Kidney epithelial cell (primary cell): ENCODE results near the gene SCO2. TPM values are rescaled to one million over a fixed set of nuclear protein-coding genes. Genes with fewer than 3 reads are reported as not detected.

ENCODE experiments used
- DNase-seq: peaks from one replicate; pipeline ENCODE4 v3.0.0-alpha.2; 2010; ENCODE audit warnings: low read depth
- H3K27me3 ChIP-seq: 2 replicates; pipeline ENCODE4 v1.6.0; 2011; ENCODE audit warnings: low read length; ENCODE audit not compliant: control insufficient read depth, insufficient read depth
- H3K36me3 ChIP-seq: 2 replicates; pipeline ENCODE4 v1.5.1; 2011; ENCODE audit warnings: low read length; ENCODE audit not compliant: control insufficient read depth, insufficient read depth
- H3K4me3 ChIP-seq: 2 replicates; pipeline ENCODE4 v1.5.1; 2011; ENCODE audit warnings: low read depth, mild to moderate bottlenecking, control low read depth, low read length
- CTCF ChIP-seq: IDR thresholded peaks from 2 replicates; pipeline ENCODE4 v1.5.1; 2011; ENCODE audit warnings: mild to moderate bottlenecking, moderate library complexity, low read length, control low read depth, inconsistent platforms; ENCODE audit not compliant: insufficient read depth, poor library complexity, severe bottlenecking
- total RNA-seq: library from RNA; depleted of rRNA; stranded (reverse); fragments of >200 nt; gene quantifications from 2 replicates; pipeline ENCODE4 v1.2.3, GENCODE V29; 2015

Gene SCO2
- total RNA-seq, 1 donor from 2014 or later: 5.7 TPM

GRCh38 chr22:50553310-50553709, 27.9 kb upstream of the SCO2 start:
- Histone ChIP-seq H3K36me3 (no peaks in the 10 kb centered on the region), H3K27me3 (peaks cover 29% of the 10 kb centered on the region), H3K4me3 (no peak overlapping the region)
- TF ChIP-seq CTCF: no peak
- DNase-seq: no peak

- TF ChIP-seq CTCF: no peak
- no peak for DNase-seq
- H3K27me3 ChIP-seq: peaks cover 47% of the 10 kb centered on the region
- H3K4me3 ChIP-seq: no peak overlapping the region
- no peaks in the 10 kb centered on the region for H3K36me3 ChIP-seq
Measured at GRCh38 chr22:50551160-50551752, 25.9 kb upstream of the SCO2 start.

DNA sequence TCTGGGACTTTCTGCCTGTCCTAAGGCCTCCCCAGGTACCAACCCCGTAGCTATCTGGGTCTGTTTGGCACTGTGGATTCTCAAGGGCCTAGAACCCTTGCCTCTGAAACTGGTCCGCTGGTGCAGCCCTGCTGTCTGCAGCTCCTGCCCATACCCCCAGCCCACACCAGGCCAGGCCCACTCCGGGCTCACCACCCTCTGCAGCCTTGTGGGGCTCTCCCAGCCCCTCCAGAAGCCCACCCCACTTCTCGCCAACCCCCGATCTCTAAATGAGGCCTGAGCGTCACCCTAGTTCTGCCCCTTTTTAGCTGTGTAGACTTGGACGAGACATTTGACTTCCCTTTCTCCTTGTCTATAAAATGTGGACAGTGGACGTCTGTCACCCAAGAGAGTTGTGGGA, 25.0 kb upstream of the SCO2 start:
- no peak for TF ChIP-seq CTCF
- Histone ChIP-seq H3K4me3 (no peak overlapping the region), H3K27me3 (peaks cover 55% of the 10 kb centered on the region), H3K36me3 (no peaks in the 10 kb centered on the region)
- no peak for DNase-seq

- Histone ChIP-seq H3K4me3 (no peak overlapping the region), H3K27me3 (peaks cover 61% of the 10 kb centered on the region)
Measured at GRCh38 chr22:50548921-50549790, 23.8 kb upstream of the SCO2 start.

GRCh38 chr22:50548040-50548920, 22.9 kb upstream of the SCO2 start:
- no peaks in the 10 kb centered on the region for H3K36me3 ChIP-seq

More at GRCh38 chr22:50548921-50549790, 23.8 kb upstream of the SCO2 start:
- no peaks in the 10 kb centered on the region for H3K36me3 ChIP-seq
- no peak for DNase-seq
- TF ChIP-seq CTCF: no peak

More at GRCh38 chr22:50548040-50548920, 22.9 kb upstream of the SCO2 start:
- DNase-seq: no peak
- Histone ChIP-seq H3K4me3 (no peak overlapping the region), H3K27me3 (peaks cover 63% of the 10 kb centered on the region)
- no peak for TF ChIP-seq CTCF
